SJSA1 (cell line): Measurements from ENCODE around the gene TMEM131. TPM values are rescaled to one million over a fixed set of nuclear protein-coding genes. Genes with fewer than 3 reads are reported as not detected.
A peak's percentile ranks its signal among the peaks of the same experiment; 100 is the strongest.

Source experiments
- DNase-seq, 2 experiments: peaks; one replicate each; pipeline ENCODE4 v3.0.0-alpha.2; 2015 to 2020; ENCODE audit warnings: low spot score in 2 of 2, low read depth in 1 of 2
- H3K27ac ChIP-seq: fragments of 250-450 bp; sonication (Bioruptor Pico); 2 replicates; pipeline ENCODE4 v1.5.1; 2020; ENCODE audit warnings: mild to moderate bottlenecking, moderate library complexity
- H3K27me3 ChIP-seq: fragments of 250-450 bp; sonication (Bioruptor Pico); replicated peaks from 2 replicates; pipeline ENCODE4 v1.5.1; 2020; ENCODE audit warnings: mild to moderate bottlenecking, moderate library complexity
- H3K36me3 ChIP-seq: fragments of 250-450 bp; sonication (Bioruptor Pico); 2 replicates; pipeline ENCODE4 v1.5.1; 2020; ENCODE audit warnings: mild to moderate bottlenecking
- H3K4me1 ChIP-seq: fragments of 250-450 bp; sonication (Bioruptor Pico); replicated peaks from 2 replicates; pipeline ENCODE4 v1.6.1; 2021; ENCODE audit warnings: mild to moderate bottlenecking
- H3K4me3 ChIP-seq: fragments of 250-450 bp; sonication (Bioruptor Pico); 2 replicates; pipeline ENCODE4 v1.5.1; 2020; ENCODE audit warnings: mild to moderate bottlenecking
- H3K9me3 ChIP-seq: fragments of 250-450 bp; sonication (Bioruptor Pico); replicated peaks from 2 replicates; pipeline ENCODE4 v1.5.1; 2020; ENCODE audit warnings: mild to moderate bottlenecking
- total RNA-seq: library from RNA; depleted of rRNA; stranded (reverse); fragments of >200 nt; shearing (Covaris generic); gene quantifications from 2 replicates; pipeline ENCODE4 v1.2.3, GENCODE V29; 2014

TMEM131 gene
- total RNA-seq, 1 experiment from 2014 or later = 18.7 TPM

DNA sequence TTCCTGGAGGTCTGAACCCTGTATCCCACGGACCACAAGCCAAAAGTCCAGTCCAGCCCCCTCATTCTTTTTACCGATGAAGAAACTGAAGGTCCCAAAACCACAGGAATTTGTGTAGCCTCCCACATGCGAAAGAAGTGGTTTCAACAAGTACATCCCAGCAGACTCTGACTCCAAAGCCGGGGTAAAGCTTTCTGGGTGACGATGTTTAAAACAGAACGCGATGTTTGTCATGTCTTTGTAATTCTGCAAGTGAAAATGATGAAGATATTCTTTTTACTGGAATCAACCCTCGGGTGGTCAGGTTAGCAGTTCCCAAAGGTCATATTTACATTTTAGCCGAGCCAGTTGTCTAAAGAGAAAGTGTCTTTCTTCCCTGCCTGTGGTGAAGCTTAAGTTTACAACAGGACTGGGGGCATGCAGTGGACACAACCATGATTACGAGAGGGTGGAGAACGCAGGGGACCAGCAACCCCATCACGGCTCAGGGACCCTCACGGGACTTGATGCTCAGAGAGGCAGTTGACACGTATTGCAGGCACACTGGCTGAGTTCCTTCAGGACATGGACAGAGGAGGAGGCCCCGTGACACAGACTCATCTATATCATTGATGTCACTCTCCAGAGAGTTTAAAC lies 17.8 kb upstream of the TMEM131 start:
- H3K4me1 ChIP-seq = peaks cover 7% of the 10 kb centered on the region
- H3K4me3 ChIP-seq = peak overlapping the region; percentile 25
- no peaks in the 10 kb centered on the region for H3K9me3 ChIP-seq
- no peaks in the 10 kb centered on the region for H3K36me3 ChIP-seq
- no peaks in the 10 kb centered on the region; the same call in 1 of the 2 replicates for H3K27me3 ChIP-seq
- peak in 1 of 2 experiments; percentile 60 for DNase-seq
- H3K27ac ChIP-seq = no peak overlapping the region

DNA sequence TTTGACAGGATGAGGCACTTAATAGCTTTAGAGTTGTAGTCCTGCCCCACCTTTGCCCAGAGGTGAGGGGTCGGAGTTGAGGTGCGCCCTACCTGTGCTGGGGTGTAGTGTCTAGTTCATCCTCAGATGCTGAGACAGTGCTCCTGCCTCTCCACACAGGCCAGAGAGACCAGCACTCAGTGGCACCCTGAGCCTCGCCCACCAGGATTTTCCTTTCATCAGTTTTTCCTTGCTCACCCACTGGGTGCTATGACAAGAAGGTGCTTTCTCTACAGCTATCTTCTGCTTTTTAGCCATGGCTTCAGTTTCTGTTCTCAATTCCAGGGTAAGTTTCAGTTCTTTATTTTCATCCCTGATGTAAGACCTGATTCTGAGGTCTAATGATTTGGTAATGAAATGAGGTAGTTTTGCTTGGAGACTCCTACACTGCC lies 16.8 kb upstream of the TMEM131 start:
- H3K4me1 ChIP-seq = peaks cover 7% of the 10 kb centered on the region
- H3K9me3 ChIP-seq = no peaks in the 10 kb centered on the region
- no peak overlapping the region for H3K4me3 ChIP-seq
- no peak overlapping the region for H3K27ac ChIP-seq
- no peaks in the 10 kb centered on the region for H3K36me3 ChIP-seq
- no peaks in the 10 kb centered on the region; the same call in 1 of the 2 replicates for H3K27me3 ChIP-seq
- no peak for DNase-seq

DNA sequence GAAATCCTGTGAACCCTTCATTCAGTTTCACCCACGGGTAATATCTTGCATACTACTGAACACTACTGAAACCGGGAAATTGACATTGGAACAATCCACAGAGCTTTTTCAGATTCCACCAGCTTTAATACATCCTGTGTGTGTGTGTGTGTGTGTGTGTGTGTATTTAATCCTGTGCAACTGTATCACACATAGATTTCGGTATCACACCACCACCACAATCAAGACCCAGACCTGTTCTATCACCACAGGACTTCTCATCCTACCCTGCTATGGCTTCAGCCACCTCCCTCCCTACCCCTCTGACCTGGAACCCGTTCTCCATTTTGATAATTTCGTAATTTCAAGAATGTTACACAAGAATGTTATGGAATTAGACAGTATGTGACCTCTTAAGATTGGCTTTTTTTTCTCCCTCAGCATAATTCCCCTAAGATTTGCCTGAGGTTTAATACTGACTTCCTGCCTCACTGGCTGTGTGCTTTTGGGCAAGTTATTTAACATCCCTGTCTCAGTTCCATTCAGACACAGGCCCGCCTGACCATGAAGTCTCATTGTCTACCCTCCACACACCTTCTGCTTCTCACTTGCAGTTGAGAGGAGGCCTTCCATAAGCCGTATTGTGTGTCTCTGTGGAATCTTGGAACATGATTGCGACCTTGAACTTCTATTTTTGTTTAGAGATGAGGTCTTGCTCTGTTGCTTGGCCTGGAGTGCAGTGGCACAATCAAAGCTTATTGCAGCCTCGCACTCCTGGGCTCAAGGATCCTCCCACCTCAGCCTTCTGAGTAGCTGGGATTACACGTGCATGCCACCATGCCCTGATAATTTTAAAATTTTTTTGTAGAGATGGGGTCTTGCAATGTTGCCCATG lies 14.4 kb upstream of the TMEM131 start:
- Histone ChIP-seq H3K4me1 (peaks cover 7% of the 10 kb centered on the region), H3K36me3 (no peaks in the 10 kb centered on the region), H3K27me3 (no peaks in the 10 kb centered on the region; the same call in 1 of the 2 replicates), H3K27ac (no peak overlapping the region), H3K4me3 (no peak overlapping the region), H3K9me3 (no peaks in the 10 kb centered on the region)
- DNase-seq = no peak

DNA sequence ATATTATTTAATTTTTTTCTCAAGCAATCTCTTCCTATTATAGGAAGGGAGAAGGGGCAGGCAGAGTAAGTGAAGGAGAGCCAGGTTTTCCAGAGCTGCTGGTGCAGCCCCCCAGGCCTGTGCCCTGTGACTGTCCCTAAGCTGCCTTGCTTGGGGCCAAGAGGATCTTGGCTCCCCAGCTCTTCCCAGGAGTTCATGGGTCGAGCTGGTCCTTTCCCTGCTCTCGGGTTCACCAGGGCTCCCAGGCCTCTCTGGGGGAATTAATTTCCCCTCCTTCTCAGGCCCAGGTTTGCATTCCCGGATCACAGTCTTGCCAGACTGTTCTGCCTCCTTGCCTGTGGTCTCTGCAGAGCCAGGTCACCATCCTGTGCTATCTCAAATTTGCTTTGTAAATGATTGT lies 12.7 kb upstream of the TMEM131 start:
- Histone ChIP-seq H3K36me3 (no peaks in the 10 kb centered on the region), H3K27ac (no peak overlapping the region), H3K4me3 (no peak overlapping the region), H3K4me1 (no peaks in the 10 kb centered on the region; the same call in 1 of the 2 replicates), H3K9me3 (no peaks in the 10 kb centered on the region), H3K27me3 (no peaks in the 10 kb centered on the region)
- DNase-seq = no peak

DNA sequence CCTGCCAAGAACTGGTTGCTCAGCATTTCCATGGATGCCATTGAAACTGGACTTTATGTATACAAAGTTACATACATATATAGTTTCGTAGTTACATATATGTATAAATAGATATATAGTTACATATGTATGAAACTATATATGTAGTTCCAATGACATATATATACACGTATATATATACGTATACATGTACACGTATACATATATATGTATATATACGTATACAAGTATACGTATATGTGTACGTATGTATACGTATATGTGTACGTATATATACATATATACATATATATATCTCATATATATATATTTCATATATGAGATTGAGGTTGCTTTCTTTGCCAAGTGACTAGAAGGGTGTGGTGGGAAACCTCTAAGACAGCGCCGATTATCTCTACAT lies 10.6 kb upstream of the TMEM131 start:
- peaks cover 4% of the 10 kb centered on the region; the same call in 1 of the 2 replicates for H3K27me3 ChIP-seq

DNA sequence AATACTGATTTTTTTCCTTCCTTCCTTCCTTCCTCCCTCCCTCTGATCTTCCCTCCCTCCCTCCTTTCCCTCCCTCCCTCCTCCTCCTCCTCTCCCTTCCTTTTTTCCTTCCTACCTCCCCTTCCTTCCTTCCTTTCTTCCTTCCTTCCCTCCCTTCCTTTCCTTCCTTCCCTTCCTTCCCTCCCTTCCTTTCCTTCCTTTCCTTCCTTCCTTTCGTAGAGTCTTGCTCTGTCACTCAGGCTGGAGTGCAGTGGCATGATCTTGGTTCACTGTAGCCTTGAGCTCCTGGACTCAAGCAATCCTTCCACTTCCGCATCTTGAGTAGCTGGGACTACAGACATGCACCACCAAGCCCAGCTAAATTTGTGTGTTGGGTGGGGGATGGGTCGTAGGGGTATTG lies 8.9 kb upstream of the TMEM131 start:
- no peak overlapping the region for H3K4me3 ChIP-seq
- no peak overlapping the region for H3K27ac ChIP-seq
- no peaks in the 10 kb centered on the region for H3K4me1 ChIP-seq
- no peaks in the 10 kb centered on the region for H3K9me3 ChIP-seq
- H3K36me3 ChIP-seq = no peaks in the 10 kb centered on the region
- no peak for DNase-seq
- H3K27me3 ChIP-seq = peaks cover 4% of the 10 kb centered on the region; the same call in 1 of the 2 replicates

More for the DNA sequence above, 10.6 kb upstream of the TMEM131 start:
- H3K27ac ChIP-seq = no peak overlapping the region
- H3K36me3 ChIP-seq = no peaks in the 10 kb centered on the region
- H3K4me3 ChIP-seq = no peak overlapping the region
- no peaks in the 10 kb centered on the region for H3K4me1 ChIP-seq
- no peaks in the 10 kb centered on the region for H3K9me3 ChIP-seq
- DNase-seq = no peak

DNA sequence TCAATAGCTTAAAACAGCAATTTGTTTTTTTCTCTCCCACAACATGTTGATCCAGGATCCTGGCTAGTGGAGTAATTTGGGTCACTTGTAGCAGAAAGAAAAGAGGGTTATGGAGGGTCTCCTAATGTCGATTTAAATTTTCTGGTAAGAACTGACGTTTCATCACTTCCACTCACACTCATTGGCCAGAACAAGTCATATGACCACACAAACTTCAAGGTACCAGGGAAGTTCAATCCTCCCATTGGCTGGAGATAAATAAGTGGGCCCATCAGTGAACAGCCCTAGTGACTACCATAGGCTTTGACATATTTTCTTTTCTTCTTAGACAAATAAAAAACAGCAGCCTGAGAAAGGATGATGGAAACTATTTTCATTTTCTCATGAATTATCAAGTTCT lies 8.3 kb upstream of the TMEM131 start:
- Histone ChIP-seq H3K36me3 (no peaks in the 10 kb centered on the region), H3K27me3 (peaks cover 4% of the 10 kb centered on the region; the same call in 1 of the 2 replicates), H3K9me3 (no peaks in the 10 kb centered on the region), H3K4me3 (no peak overlapping the region), H3K27ac (no peak overlapping the region), H3K4me1 (no peaks in the 10 kb centered on the region)
- no peak for DNase-seq

DNA sequence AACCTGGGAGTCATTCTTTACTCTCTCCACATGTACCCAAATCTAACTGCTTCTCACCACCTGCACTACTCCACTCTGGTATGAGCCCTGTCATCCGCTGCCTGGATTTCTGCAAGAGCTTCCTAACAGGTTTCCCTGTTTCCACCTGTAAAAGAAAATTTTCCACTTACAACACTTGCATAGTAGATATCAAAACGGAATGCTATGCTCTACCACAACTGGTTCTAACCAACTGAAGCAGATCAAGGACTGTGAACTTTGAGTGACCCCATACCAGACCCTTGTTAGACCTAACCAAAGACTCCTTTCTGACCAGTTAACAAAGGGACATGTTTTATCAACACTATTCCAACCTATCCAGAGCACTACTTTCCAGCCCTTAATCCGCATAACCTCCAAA lies 3.8 kb upstream of the TMEM131 start:
- DNase-seq = no peak

DNA sequence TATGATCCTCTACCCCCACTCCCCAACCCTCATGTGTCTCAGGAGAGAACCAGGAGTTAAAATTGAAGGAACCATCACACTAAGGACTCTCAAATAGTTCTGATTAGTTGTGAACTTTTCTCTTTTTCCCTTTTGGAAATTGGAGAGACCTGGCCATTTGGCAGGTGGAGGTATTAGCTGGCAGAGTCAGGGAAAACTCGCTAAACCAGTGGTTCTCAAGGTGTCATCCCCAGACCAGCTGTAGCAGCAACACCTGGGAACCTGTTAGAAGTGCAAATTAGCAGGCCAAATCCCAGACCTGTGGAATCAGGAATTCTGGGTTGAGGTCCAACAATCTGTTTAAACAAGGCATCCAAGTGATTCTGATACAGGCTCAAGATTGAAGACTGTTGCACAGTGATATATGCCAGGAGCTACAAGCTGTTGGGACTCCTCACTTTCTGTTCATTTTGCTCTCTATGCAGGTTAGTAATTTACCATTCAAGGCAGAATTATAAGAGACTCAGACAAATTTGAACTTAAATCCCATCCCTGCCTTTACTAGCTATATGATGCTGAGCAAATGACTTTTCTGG lies 2.8 kb upstream of the TMEM131 start:
- H3K4me3 ChIP-seq = no peak overlapping the region

More for the DNA sequence above, 3.8 kb upstream of the TMEM131 start:
- Histone ChIP-seq H3K9me3 (no peaks in the 10 kb centered on the region; the same call in 1 of the 2 replicates), H3K4me3 (no peak overlapping the region), H3K27me3 (peaks cover 4% of the 10 kb centered on the region; the same call in 1 of the 2 replicates), H3K36me3 (peaks cover 9% of the 10 kb centered on the region), H3K4me1 (peaks cover 4% of the 10 kb centered on the region), H3K27ac (no peak overlapping the region)

DNA sequence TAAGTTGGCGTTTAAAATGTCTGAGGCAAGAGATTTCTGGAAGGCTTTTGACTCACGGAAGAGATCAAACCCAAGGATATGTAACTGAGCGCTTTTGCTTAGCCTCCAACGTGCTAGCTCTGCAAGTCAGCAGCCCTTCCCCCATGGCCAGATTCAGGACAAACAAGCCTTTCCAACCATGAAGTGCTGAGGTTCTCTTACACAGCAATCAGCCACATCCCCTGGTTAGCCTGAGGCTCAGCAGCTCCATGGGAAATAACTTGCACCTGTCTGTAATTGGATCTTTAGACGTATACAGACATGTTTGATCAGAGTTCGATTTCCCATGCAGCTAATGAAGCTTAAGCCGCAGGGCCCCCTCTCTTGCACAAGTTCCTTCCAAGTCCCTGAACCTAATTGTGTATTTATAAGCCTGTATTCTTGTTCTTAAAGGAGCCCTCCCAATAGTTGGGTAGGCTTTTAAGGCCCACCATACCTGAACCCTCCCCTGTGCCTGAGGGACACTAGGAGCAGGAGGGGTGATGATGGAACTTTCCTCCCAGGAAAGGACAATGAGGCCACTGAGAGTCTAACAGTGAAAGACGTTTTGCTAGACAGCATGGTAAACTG lies 2.1 kb upstream of the TMEM131 start:
- Histone ChIP-seq H3K27me3 (peaks cover 4% of the 10 kb centered on the region; the same call in 1 of the 2 replicates), H3K4me3 (no peak overlapping the region), H3K27ac (no peak overlapping the region), H3K36me3 (peaks cover 9% of the 10 kb centered on the region), H3K4me1 (peaks cover 13% of the 10 kb centered on the region), H3K9me3 (no peaks in the 10 kb centered on the region; the same call in 1 of the 2 replicates)
- no peak for DNase-seq

More for the DNA sequence above, 2.8 kb upstream of the TMEM131 start:
- Histone ChIP-seq H3K9me3 (no peaks in the 10 kb centered on the region; the same call in 1 of the 2 replicates), H3K27ac (no peak overlapping the region), H3K36me3 (peaks cover 9% of the 10 kb centered on the region), H3K27me3 (peaks cover 4% of the 10 kb centered on the region; the same call in 1 of the 2 replicates), H3K4me1 (peaks cover 12% of the 10 kb centered on the region)
- no peak for DNase-seq

DNA sequence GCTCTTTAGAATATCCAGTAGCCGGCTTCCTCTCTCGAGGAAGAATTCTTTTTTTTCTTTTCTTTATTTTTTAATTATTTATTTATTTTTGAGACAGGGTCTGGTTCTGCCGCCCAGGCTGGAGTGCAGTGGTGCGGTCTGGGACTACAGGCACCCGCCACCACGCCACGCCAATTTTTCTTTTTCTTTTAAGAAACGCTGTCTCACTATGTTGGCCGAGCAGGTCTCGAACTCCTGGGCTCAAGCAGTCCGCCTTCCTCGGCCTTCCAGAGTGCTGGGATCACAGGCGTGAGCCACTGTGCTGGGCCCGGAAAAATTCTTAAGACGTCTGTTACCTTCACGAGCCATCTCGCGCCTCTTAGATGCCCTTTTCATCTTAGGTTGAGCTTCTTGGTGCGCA lies 931 bp upstream of the TMEM131 start:
- Histone ChIP-seq H3K4me1 (peaks cover 13% of the 10 kb centered on the region), H3K36me3 (peaks cover 9% of the 10 kb centered on the region), H3K4me3 (peak overlapping the region; percentile 95), H3K27ac (no peak overlapping the region), H3K27me3 (no peaks in the 10 kb centered on the region), H3K9me3 (no peaks in the 10 kb centered on the region; the same call in 1 of the 2 replicates)
- no peak for DNase-seq

DNA sequence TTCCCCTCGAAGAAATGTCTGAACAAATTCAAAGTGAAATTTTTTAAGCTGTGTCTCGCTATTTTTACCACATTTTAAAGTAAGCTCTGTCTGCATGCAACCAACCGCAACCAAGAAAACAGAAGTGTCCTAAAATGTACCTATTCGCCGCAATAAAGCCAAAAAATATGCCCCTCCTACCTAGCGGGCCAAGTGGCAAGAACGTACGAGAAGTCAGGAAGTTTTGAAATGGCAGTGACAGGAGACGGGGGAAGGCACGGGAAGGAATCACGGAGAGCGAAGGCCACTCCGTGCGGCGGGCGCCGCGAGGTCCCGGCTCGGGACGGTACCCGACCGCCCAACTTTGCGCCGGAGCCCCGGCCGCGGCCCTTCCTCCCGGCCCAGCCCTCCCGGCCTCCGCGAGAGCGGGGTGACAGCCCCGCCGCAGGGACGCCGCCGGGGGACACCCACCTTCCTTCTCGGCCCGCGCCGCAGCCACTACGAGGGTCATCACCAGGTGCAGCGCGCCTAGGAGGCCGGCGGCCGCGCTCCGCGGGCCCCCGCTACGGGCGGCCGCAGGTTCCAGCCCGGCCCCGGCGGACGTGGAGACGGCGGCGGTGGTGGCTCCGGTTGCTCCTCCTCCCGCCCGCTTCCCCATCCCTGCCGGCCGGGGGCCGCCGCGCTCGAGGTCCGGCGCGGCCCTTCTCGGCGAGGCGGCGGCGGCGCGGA lies 568 bp downstream of the TMEM131 start:
- Histone ChIP-seq H3K27ac (peak overlapping the region; percentile 75), H3K4me1 (peaks cover 13% of the 10 kb centered on the region), H3K9me3 (no peaks in the 10 kb centered on the region; the same call in 1 of the 2 replicates), H3K36me3 (peaks cover 9% of the 10 kb centered on the region), H3K4me3 (peak overlapping the region; percentile 95), H3K27me3 (no peaks in the 10 kb centered on the region)
- peak in 1 of 2 experiments; percentile 83 for DNase-seq

DNA sequence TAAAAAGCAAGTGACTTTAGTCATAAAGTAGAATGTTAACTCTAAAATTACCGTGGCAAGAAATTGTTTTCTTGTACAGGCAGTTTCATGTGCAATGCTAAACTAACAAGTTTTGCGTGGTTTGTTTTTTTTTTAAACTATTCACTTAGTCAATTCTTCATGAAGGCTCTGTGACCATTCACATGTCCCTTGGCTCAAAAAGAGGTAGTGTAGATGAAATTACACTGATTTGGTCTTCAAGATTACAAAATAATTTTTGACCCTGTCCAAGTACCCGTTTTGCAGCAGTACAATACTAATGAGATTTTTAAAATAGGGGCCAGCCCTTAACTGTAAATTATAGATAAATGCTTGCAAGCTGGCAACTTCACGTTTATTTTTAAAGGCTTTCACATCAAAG lies 1.3 kb downstream of the TMEM131 start:
- peaks cover 9% of the 10 kb centered on the region for H3K36me3 ChIP-seq
- peaks cover 13% of the 10 kb centered on the region for H3K4me1 ChIP-seq
- no peaks in the 10 kb centered on the region; the same call in 1 of the 2 replicates for H3K9me3 ChIP-seq
- no peak overlapping the region for H3K27ac ChIP-seq
- DNase-seq = no peak
- no peaks in the 10 kb centered on the region for H3K27me3 ChIP-seq
- peak overlapping the region; percentile 95 for H3K4me3 ChIP-seq
